ENCODE data around the gene C1QA. TPM values are rescaled to one million over a fixed set of nuclear protein-coding genes. Genes with fewer than 3 reads are reported as not detected.

C1QA gene
- polyA plus RNA-seq, 1 of the 3 experiments (the other 2 are of a cell fraction) = not detected

GRCh38 chr1:22621761-22622160 lies 14.7 kb upstream of the C1QA start:
- Histone ChIP-seq H4K20me1 (ENCODE audit: insufficient read depth) (no peaks in the 10 kb centered on the region), H3K4me1 (ENCODE audit: control insufficient read depth in 1 of 2, insufficient read depth in 2 of 2, low read depth in 1 of 2, low read length in 1 of 2) (peaks cover 0 to 9% of the 10 kb centered on the region in 2 experiments; a peak in 1 of 4 replicates), H3K4me2 (no peak overlapping the region), H3K27ac (ENCODE audit: low read depth in 2 of 2, low read length in 1 of 2) (no peak overlapping the region), H3K9me3 (no peaks in the 10 kb centered on the region), H3K9me2 (no peaks in the 10 kb centered on the region), H3F3A (replicated peaks; ENCODE audit: insufficient read depth) (no peaks in the 10 kb centered on the region), H3K27me3 (ENCODE audit: insufficient read depth) (peaks cover 19% of the 10 kb centered on the region), H2AFZ (ENCODE audit: low read depth) (no peak overlapping the region), H3K36me3 (replicated peaks in 1 of 2; ENCODE audit: control insufficient read depth in 1 of 2, insufficient read depth in 2 of 2, low read length in 1 of 2) (no peaks in the 10 kb centered on the region), H3K79me2 (ENCODE audit: insufficient read depth) (no peaks in the 10 kb centered on the region), H3K9ac (no peak overlapping the region), H3K4me3 (ENCODE audit: low read depth in 2 of 2, low read length in 1 of 2) (no peak overlapping the region)
- ChIA-PET CTCF (interaction anchor here (0.9 to 3.7 kb wide), 4 partner anchors 19 to 94 kb away, joined by 3 to 16 read pairs (median 9); no protein-coding TSS in a partner anchor), POLR2A (no interaction called here)
- WGBS (ENCODE audit: low lambda C conversion rate) = no CpG with 5 or more reads among the region's 4 CpGs
- DNase-seq = no peak
- TF ChIP-seq SMC3 (IDR thresholded peaks at IDR 0.05; ENCODE audit: low read depth, low read length) = no peak
- no peak for TF ChIP-seq EP300 (IDR thresholded peaks at IDR 0.05; ENCODE audit: borderline replicate concordance in 1 of 2, low read depth in 1 of 2, low read length in 1 of 2)
- no peak for TF ChIP-seq MAX (IDR thresholded peaks at IDR 0.05; ENCODE audit: low read depth)
- TF ChIP-seq CHD2 (IDR thresholded peaks at IDR 0.05; ENCODE audit: low read length, partially characterized antibody) = no peak
- TF ChIP-seq RAD21 (IDR thresholded peaks at IDR 0.05; ENCODE audit: low read length) = 0 out of 2 replicates have a peak, but pooled peaks have one; percentile 12

GRCh38 chr1:22625262-22625925 lies 11.0 kb upstream of the C1QA start:
- H3K9me3 ChIP-seq = no peaks in the 10 kb centered on the region
- ChIA-PET CTCF (interaction anchor here (0.6 to 2.4 kb wide), 4 partner anchors 10 to 174 kb away, joined by 3 to 10 read pairs (median 4); partner anchors contain the start of gene ZBTB40), POLR2A (no interaction called here)
- WGBS (ENCODE audit: low lambda C conversion rate) = 68% methylated on average over 8 of the region's 9 CpGs
- no peaks in the 10 kb centered on the region for H3F3A ChIP-seq (replicated peaks; ENCODE audit: insufficient read depth)
- no peaks in the 10 kb centered on the region for H3K79me2 ChIP-seq (ENCODE audit: insufficient read depth)
- no peaks in the 10 kb centered on the region for H4K20me1 ChIP-seq (ENCODE audit: insufficient read depth)
- TF ChIP-seq REST (IDR thresholded peaks at IDR 0.05; ENCODE audit: low read depth, low read length) = peak; percentile 94
- TF ChIP-seq RXRA (IDR thresholded peaks at IDR 0.05; ENCODE audit: borderline replicate concordance, low read depth) = no peak
- no peak for TF ChIP-seq MAX (IDR thresholded peaks at IDR 0.05; ENCODE audit: low read depth)
- no peak for TF ChIP-seq CTCF (IDR thresholded peaks at IDR 0.05)
- TF ChIP-seq EZH2phosphoT487 (IDR thresholded peaks at IDR 0.05; ENCODE audit: borderline replicate concordance, low read depth) = no peak
- DNase-seq = no peak
- no peak overlapping the region for H3K4me3 ChIP-seq (ENCODE audit: low read depth in 2 of 2, low read length in 1 of 2)
- peaks cover 4% of the 10 kb centered on the region; the same call in 1 of the 2 replicates for H3K27me3 ChIP-seq (ENCODE audit: insufficient read depth)
- no peak overlapping the region for H2AFZ ChIP-seq (ENCODE audit: low read depth)
- no peak overlapping the region for H3K27ac ChIP-seq (ENCODE audit: low read depth in 2 of 2, low read length in 1 of 2)
- H3K9me2 ChIP-seq = no peaks in the 10 kb centered on the region
- no peak overlapping the region for H3K4me2 ChIP-seq
- no peak overlapping the region for H3K9ac ChIP-seq
- H3K36me3 ChIP-seq (replicated peaks in 1 of 2; ENCODE audit: control insufficient read depth in 1 of 2, insufficient read depth in 2 of 2, low read length in 1 of 2) = no peaks in the 10 kb centered on the region
- H3K4me1 ChIP-seq (ENCODE audit: control insufficient read depth in 1 of 2, insufficient read depth in 2 of 2, low read depth in 1 of 2, low read length in 1 of 2) = no peaks in the 10 kb centered on the region
